ENCODE measurements around the gene ZNF44.

- no peak for TF ChIP-seq CTCF (IDR thresholded peaks at IDR 0.05)
- no peak for TF ChIP-seq POLR2A (IDR thresholded peaks at IDR 0.05)
- no peak for TF ChIP-seq EP300 (IDR thresholded peaks at IDR 0.05; ENCODE audit: low read depth)
These were observed 16.0 kb downstream of the ZNF44 start for GRCh38 chr19:12278713-12279112.

All from transverse colon (tissue), 3 donors.